ENCODE data around the gene NADK.

The NADK gene, protein sequence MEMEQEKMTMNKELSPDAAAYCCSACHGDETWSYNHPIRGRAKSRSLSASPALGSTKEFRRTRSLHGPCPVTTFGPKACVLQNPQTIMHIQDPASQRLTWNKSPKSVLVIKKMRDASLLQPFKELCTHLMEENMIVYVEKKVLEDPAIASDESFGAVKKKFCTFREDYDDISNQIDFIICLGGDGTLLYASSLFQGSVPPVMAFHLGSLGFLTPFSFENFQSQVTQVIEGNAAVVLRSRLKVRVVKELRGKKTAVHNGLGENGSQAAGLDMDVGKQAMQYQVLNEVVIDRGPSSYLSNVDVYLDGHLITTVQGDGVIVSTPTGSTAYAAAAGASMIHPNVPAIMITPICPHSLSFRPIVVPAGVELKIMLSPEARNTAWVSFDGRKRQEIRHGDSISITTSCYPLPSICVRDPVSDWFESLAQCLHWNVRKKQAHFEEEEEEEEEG
- total RNA-seq, result 41.9 to 92.5 (median 44.6) reads per million in 3 experiments

DNA sequence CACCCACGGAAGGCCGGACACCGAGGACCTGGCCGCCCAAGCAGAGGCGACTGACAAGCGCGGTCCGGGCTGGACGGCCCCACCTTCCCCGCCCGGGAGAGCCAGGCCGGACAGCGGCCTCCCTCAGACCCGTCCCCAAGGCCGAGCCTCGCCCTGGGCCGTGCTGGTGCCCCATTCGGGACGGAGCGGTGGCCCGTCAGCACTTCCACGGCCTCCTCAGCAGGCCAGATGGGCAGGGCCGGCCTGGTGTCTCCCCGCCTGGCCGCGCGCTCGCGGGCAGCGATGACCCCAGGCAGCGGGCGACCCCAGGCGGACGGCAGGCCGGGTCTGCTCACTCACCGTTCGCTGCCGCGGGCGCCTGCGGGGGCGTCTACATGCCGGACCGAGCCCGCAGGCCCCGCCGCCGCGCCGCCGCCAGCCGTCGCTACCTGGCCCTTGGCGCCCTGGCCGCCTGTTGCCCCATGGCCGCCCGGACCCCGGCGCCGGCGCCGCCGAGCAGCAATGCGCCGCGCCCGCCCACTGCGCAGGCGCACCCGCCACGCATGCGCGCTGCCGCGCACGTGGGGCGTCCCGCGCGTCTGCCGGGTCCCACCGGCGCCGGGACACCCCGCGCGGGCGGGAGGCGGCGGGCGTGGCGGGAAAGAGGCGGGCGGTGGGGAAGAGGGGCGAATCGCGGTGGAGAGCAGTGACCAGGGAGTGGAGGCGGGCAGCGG lies at the start of gene NADK:
Gene NADK, minus strand, starts transcription at position 521 of the 713 bp plus-strand sequence. CDS start 13,064 bp downstream, outside the sequence.
- DNase-seq, result peak; percentile 78

DNA sequence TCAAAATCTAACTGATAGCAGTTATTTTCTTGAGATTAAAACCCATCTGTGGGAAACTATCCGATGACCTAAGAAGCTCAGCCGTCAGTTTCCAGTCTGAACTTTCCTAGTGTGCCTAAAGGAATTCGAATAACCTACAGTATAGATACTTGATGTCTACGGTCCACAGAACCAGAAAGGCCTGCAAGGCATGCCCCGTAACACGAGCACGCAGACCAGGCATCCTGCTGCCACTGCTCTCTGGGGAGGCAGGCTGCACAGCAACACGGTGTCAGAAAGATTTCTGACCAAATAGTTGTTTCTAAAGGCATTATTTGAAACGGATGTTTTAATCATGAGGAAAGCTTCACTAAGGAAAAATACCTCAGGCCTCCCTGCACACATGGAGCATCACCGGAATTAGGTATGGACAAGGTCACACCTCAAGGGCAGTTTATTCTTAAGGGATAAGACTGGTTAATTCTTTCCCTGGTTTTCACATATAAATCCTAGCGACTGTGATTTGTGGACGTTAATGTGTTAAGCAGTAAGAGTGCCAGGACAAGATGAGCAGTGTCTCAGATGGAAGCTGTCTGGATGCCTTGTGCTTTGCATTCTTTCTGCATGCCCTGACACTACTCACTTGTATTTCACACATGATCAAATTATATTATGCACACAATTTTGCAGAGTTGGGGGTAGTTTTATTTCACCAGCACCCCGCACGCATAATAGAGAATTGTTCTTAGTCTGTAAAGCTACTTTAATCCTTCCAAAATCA lies 49.0 kb upstream of the NADK start:
- DNase-seq, result no peak

- no peak for DNase-seq
These were observed 48.3 kb upstream of the NADK start for GRCh38 chr1:1826356-1827088.

DNA sequence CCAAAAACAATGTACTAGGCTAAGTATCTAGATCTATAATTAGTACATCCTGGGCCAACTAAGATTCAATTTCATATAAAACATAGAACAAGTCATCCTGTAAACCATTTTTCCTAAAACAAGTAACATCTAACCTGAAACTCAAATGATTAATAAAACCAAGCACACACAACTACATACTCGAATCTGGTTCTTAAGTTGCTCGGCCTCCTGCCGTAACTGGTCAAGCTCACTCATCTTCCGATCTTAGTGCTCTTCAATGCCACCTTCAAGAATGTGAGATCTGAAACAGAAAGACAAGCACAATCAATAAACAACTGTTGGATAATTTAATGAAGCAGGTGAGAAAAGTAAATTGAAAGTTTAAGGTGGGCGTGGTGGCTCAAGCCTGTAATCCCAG lies 46.9 kb upstream of the NADK start:
- no peak for DNase-seq

- DNase-seq, result no peak
These were observed 41.5 kb upstream of the NADK start for GRCh38 chr1:1819762-1820161.

DNA sequence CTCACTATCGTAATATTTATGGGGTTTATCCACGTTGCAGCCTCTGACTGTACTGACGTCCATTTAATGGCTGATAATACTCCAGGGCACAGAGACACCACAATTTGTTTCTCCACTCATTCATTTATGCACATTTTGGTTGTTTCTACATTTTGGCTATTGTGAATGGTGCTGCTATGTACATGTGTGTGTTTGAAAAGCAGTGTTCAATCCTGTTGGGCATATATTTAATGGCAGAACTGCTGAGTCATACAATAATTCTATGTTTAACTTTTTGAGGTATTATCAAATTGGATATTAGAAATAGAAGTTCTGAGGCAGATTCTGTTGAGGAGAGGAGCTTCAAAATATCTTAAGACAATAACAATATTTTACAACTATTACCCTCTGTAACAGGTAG lies 39.0 kb upstream of the NADK start:
- DNase-seq, result no peak

DNA sequence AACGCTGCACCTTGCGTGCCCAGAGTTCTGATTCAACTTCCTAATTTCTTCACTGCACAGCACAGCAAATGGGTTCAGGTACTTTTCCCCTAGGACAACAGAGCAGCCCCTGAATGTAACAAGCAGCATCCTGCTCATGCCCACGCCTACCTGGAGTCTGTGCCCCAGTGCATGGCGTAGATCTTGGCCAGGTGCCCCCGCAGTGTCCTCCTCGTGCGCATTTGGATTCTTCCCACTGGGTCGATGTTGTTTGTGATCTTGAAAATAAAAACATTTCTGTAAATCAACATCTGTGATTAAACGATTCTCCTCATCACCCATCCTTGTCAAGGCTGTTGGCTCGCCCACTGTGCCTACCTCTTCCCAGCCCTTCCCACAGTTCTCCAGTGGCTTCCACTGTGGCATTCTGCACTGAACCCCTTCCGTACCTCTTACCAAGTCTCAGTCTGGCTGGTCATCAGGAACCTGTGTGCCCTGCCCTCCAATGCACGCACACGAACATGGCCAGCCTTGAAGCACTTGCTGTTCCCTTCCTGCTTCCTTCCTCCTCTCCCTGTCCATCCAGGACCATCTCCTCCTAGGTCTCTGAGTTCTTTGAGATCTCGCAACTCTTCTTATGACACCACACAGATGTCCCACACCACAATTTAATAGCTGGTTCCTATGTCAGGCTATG lies 37.5 kb upstream of the NADK start:
- DNase-seq, result no peak

- no peak for DNase-seq
These were observed 31.2 kb upstream of the NADK start for GRCh38 chr1:1809489-1809888.

DNA sequence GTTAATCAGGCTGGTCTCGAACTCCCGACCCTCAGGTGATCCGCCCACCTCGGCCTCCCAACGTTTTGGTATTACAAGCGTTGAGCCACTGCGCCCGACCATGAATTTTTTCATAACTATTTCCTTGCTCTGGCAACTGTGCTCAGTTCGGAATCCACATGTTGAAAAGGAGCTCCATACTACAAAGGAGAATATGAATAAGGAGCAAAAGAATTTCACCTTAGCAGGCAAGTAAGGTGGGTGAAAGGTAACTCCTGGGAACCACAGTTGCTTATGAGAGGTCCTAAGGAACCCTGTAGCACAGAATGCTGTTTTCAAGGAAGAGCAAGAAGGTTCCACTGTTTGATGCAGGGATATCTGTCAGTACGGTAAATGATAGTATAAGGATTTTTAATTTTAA lies 29.9 kb upstream of the NADK start:
- no peak for DNase-seq

DNA sequence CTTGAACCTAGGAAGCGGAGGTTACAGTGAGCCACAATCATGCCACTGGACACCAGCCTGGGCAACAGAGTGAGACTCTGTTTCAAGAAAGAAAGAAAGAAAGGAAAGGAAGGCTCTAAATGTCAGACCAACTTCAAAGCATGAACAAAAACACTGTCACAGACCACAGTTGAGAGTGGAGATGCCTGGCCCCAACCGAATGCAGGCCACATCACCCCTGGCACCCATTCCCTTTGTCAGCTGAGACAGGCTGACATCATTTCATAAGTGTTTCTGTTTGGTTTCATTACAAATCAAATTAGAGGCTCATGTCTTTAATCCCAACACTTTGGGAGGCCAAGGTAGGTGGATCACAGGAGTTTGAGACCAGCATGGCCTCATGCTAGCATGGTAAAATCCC lies 28.6 kb upstream of the NADK start:
- no peak for DNase-seq

DNA sequence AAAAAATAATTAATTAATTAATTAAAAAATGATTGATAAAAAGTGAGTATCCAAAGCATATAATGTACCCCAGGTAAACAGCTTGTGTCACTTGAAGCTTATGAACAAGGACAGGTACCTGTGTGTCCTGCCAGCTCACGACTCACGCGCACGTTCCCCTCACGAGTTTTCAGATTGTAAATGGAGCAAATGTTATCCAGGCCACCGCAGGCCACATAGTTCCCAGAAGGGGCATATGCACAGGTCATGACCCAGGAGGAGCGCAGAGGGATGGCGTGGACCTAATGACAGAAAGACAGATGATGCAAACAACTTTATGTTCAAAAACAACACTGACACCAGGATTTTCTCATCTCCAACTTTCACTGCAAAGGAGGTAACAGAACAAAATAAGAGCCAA lies 26.0 kb upstream of the NADK start:
- DNase-seq, result no peak

DNA sequence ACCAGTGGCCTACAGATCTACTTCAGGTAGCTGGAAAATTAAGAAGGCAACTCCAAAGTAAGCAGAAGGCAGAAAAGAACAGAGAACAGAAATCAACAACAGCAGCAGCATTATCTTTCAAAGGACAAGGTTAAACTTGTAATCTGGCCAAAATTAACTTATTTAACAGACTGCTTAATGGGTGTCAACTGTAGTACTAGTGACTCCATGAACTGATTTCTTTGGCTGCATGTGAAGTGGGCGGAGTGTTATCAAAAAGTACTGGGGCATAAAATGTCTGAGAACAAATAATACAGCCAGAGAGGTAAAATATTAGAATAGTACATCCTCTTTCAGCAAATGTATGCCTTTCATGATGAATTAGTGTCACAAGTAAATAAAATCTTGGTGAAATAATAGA lies 24.6 kb upstream of the NADK start:
- DNase-seq, result no peak

GRCh38 chr1:1799716-1800115 lies 21.4 kb upstream of the NADK start:
- DNase-seq, result no peak

- DNase-seq, result no peak
These were observed 19.6 kb upstream of the NADK start for GRCh38 chr1:1797731-1798341.

DNA sequence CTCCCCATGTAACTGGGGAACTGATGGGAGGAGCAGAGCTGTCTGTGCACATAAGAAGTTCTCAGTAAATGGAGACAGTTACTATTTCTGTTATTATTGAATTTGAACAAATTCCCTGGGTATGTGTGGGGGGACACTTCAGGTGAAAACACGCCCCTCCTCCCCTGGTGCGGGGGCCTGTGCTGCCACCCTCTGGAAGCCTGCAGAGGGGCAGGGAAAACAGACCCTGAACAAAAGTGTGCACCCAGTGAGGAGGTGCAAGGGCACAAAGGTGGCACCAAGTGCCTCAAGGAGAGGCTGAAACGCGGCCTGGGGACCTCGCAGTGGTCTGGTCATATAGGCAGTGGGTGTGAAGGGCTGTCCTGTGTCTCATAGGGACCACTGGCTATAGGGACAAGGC lies 18.2 kb upstream of the NADK start:
- no peak for DNase-seq

GRCh38 chr1:1794999-1795398 lies 16.7 kb upstream of the NADK start:
- no peak for DNase-seq

DNA sequence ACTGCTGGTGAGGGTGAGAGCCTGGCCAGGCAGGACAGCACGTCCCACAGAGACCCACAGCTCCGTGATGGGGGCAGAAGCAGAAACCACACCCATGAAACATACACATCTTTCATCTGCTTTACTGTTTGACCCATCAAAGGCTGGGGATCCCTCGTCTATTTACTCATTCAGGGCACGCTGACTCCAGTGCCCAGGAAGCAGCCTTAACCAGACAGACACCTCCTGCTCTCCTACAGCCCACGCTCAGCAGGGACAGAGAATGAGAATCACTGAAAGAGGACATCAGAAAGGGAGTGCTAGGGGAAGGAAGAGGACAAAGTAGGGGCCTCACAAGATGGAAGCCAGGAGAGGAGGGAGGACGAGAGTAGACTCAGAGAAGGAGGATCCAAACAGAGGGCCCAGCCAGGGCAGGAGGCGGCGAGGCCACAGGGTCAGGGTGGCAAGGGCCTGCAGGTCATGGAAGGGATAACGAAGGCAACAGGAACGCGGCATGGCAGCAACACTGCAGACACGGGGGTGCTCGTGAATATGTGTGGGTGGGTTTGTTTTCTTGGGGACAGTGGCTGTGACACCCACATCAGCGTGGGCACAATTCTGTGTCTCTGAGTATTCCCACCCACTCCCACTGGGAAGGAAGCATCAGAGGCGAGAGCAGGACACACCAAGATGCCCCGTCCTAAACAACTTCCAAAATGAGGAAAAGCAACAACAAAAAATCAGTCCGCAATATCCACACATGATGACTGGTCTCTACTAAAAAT lies 15.4 kb upstream of the NADK start:
- DNase-seq, result no peak

DNA sequence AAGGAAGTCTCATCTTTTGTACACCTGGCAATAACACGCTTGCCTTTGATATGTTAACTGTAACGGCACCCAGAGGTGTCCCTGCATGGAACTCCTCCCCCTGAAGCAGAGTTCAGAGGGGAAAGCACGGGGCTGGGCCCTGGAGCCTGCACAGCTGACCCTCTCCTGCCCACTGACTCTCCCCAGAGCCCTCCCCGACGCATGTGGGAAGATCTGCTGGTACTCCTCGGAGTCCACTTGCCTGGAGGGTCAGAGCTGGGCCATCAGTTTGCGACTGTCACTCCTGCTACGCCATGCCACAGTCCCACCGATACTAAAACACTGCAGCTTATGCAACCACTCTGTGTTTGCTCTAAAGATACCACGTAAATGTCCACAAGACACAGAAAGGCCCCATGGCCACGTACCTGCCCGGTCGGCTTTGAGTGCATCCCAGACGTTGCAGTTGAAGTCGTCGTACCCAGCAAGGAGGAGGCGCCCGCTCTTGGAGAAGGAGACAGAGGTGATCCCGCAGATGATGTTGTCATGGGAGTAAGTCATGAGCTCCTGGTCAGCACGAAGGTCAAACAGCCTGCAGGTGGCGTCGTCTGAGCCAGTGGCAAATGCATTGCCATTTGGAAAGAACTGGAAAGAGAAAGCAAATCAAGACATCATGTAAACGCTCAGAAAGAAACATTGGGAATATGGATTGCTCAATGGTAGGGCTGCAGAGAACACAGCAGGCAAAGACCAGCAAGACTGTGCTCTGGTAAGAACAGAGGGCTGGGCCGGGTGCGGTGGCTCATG lies 10.6 kb upstream of the NADK start:
- no peak for DNase-seq

DNA sequence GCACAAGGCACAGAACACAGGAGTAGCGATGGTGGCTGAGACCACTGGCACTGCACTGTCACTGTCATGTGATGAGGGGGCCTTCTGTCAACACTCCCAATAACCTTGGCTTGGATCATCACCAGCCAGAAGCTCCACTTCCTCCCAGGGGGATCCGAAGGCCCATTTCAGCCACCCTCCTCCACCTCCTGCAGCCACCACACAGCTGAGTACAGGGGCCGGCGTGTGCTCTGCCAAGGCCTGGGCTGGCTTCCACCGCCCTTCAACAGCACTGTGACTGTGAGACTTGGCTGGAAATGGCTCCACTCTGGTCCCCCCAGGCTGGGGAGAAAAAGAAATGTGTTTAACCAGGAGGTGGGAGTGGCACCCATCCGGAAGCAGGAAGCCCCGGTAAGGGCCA lies 9.9 kb upstream of the NADK start:
- DNase-seq, result no peak

All from central memory CD4-positive, alpha-beta T cell (primary cell).